ENCODE measurements around the gene CCNC. TPM values are rescaled to one million over a fixed set of nuclear protein-coding genes. Genes with fewer than 3 reads are reported as not detected.
"Not testable (repeated sequence)": the region's sequence is repeated elsewhere in the genome, so short reads cannot be mapped to it uniquely, and the experiment has no call there.

The CCNC gene
- polyA plus RNA-seq, 12 donors: 24.2 to 63.9 (median 53.4) TPM; not detected in 1

DNA sequence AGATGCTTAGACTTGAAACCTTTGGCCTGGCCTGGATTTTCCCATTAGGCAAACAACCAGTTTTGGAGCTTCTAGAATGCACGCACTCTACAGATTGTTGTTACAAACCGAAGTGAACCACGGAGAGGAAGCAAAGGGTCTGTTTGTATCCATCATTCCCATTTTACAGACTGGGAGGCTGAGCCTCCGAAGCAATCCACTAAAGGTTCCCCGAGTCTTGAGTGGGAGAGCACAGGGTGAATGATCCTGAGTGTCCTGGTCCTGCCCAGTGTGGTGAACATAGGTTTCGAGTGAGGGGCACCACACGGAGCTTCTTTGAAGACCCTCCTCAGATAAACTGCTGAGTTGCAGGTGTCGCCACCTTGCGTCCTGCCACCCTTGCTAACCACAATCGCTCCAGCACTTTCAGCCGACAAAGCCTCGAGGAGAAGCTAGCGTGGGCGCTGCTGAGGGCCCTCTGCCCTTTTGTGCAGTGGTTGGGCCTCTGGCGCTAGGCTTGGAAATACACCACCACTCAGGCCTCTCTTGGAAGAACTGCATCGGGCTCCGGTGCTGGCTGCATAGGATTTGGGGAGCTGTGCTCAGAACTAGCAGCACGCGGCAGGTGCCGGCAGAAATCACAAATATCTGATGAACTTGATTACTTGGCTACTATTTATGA is 36.7 kb upstream of the CCNC start:
- DNase-seq: no peak

- DNase-seq: no peak
Observed at GRCh38 chr6:99604166-99605073, 36.0 kb upstream of the CCNC start.

- DNase-seq: peak; percentile 45
Observed at GRCh38 chr6:99603421-99604165, 35.1 kb upstream of the CCNC start.

DNA sequence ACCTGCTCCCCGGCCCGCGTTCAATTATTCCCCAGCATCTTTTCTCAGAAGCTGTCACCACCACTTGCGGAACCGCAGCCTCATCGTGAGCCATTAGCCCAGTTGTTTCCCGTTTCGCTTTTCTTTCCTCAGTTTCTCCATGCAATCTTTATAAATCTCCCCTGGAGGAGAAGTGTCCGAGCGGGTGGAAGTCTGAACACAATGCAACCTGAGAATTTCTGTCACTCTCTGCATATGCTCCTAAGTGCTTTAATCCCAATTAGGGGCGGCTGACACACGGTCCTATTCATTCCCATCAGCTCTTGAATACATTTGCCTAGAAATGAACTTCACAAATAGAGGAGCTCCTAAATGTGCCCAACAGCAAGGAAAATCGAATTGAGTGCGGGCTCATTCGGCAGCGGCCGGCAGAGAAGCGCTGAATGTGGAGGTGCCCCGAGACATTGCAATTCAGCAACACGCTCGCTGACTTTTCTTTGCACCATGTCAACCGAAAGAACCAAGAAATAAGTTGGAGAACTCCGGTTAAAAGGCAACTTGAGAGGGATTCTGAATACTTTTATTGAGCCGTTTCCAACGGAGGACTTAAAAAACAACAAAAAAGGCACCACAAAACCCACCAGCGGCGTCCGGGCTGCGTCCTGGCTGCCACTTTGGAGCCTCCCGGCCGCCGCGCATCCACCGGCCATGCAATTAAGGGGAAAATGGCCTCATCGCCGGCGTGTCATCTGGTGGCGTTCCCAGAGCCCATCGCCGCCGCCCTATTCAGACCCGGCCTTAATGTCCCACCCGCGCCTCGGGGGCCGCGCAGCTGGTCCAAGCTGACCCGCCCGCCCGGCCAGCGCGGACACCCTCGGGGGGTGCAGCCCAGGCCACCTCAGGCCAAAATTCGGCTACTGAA is 34.3 kb upstream of the CCNC start:
- no peak for DNase-seq

DNA sequence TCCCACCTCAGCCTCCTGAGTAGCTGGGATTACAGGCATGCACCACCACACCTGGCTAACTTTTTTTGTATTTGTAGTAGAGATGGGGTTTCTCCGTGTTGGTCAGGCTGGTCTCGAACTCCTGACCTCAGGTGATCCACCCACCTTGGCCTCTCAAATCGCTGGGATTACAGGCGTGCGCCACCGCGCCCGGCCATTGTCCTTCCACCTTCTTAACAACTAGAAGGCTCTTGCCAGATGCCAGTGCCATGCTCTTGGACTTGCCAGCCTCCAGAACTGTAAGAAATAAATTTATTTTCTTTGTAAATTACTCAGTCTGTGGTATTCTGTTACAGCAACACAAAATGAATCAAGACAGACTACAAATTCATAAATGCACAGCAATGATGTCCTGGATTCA is 26.2 kb upstream of the CCNC start:
- not testable (repeated sequence) for DNase-seq

GRCh38 chr6:99592900-99593299 is 24.4 kb upstream of the CCNC start:
- DNase-seq: no peak

DNA sequence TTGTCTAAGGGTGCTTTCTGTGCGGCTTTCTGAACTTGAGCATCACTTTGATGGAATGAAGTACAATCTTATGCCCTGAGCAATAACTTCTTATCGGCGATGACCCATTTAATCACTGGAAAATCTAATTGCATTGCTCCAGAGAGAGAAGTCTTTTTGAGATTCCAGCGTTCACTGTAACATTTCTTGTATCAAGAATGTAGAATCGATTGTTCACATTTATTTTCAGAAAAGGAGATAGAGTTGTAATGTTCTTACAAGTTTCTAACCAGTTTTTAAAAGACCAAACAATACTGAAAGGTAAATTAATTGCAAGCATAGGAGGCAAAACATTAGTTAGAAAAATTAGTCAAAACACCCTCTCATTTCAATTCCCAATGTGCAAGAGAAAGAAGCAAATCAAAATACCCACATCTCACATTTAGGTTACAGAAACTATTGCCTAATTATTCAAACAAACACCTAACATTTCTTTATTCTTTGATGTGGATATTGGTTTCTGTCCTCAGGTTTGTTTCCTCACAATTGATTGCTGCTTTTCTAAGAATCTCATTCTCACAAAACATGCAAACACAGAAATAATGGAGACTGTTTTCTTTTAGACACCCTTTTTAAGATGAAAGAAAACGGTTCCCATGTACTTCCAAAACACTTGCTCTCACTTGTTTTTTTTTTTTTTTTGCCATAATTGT is 23.4 kb upstream of the CCNC start:
- DNase-seq: no peak

DNA sequence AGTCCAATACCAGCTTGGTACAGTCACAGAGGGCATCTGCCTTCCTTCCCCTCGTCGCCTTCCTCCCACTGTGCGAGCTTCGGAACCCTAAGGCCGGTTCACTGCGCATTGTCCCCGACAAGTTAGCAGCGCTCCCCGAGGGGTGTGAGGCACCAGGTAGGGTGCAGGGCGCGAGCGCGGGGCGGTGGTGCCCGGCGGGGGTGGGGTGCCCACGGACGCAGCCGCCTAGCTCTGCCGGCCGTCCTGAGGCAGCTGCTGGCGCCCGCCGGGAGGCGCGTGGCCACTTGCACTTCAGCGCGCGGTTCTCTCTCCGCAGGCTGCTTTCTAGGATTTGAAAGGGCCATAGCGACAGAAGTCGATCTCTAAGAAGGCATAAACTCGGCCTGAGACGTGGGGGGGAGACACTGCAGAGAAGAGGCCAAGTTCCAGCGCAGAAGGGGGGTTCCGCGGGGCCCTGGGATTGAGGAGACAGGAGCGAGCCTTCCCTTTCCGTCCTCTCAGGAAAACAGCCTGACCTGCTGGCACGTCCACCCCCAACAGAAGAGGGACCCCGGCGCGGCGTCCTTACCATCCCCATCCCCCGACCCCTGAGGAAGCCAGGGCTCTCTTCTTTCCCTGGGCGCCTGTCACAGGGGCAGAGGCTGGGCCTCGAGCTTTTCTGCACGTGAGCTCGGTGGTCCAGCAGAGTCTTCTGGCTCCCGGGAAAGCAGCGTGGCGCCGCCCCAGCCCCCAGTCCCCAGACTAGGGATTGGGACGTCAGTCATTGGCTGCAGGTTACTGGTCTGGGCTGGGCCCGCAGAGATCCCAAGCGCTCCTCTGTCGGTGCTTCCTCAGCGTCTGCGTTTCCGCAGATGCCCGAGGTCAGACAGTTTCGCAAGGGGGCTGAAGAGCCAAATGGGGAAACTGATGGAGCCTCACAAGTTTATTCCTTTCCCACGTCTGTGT is 22.5 kb upstream of the CCNC start:
- no peak for DNase-seq

- no peak for DNase-seq
Observed at GRCh38 chr6:99589907-99590493, 21.5 kb upstream of the CCNC start.

- DNase-seq: no peak
Observed at GRCh38 chr6:99589290-99589672, 20.8 kb upstream of the CCNC start.

- DNase-seq: peak; percentile 52
Observed at GRCh38 chr6:99588618-99589289, 20.3 kb upstream of the CCNC start.

DNA sequence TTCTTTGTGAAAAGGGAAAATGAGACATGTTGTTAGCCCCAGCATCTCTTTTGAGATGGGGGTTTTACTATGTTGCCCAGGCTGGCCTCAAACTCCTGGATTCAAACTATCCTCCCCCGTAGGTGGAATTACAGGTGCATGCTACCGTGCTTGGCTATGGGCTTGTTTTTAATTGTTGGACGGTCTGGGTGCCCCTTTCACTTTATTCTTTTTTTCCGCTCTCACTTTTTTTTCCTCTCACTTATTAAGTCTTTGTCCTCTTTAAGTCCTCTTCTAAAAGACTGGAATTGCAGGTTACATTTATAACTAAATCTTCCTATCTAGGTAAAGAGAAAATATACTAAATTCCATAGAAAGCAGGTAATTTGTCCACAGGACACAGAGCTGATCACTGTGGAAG is 19.3 kb upstream of the CCNC start:
- DNase-seq: no peak

- DNase-seq: no peak
Observed at GRCh38 chr6:99579781-99580180, 11.3 kb upstream of the CCNC start.

DNA sequence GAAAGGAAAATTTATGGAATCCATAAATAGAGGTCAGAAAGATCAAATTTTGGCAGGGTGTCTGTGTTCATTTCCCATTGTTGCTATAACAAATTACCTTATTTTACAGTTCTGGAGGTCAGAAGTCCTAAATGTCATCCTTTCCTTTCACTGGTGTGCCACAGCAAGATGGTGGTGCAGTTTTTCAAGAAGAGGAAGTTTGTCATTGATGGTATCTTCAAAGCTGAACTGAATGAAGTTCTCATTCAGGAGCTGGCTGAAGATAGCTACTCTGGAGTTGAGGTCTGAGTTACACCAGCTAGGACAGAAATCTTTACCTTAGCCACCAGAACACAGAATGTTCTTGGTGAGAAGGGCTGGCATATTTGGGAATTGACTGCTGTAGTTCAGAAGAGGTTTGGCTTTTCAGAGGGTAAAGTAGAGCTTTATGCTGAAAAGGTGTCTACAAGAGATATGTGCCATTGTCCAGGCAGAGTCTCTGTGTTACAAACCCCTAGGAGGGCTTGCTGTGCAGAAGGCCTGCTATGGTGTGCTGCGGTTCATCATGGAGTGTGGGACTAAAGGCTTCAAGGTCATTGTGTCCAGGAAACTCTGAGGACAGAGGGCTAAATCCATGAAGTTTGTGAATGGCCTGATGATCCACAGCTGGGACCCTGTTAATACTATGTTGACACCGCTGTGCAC is 7.2 kb upstream of the CCNC start:
- DNase-seq: no peak

- DNase-seq: no peak
Observed at GRCh38 chr6:99573980-99574617, 5.6 kb upstream of the CCNC start.

GRCh38 chr6:99563056-99563723 is 5.3 kb downstream of the CCNC start:
- DNase-seq: no peak

GRCh38 chr6:99560668-99561067 is 7.8 kb downstream of the CCNC start:
- DNase-seq: no peak
